Measurements from ENCODE around the gene MTRR.
"Not testable (repeated sequence)": the region's sequence is repeated elsewhere in the genome, so short reads cannot be mapped to it uniquely, and the experiment has no call there.

The MTRR gene

GRCh38 chr5:7902666-7903625 lies 34.0 kb downstream of the MTRR start:
- no peak for DNase-seq

GRCh38 chr5:7904170-7904569 lies 35.2 kb downstream of the MTRR start:
- DNase-seq, result peak; percentile 83

GRCh38 chr5:7907612-7908011 lies 38.7 kb downstream of the MTRR start:
- DNase-seq, result no peak

- no peak for DNase-seq
These were observed 39.4 kb downstream of the MTRR start for GRCh38 chr5:7908317-7908716.

GRCh38 chr5:7910738-7911428 lies 41.9 kb downstream of the MTRR start:
- DNase-seq, result no peak

GRCh38 chr5:7911429-7911771 lies 42.5 kb downstream of the MTRR start:
- DNase-seq, result not testable (repeated sequence)

- DNase-seq, result no peak
These were observed 47.3 kb downstream of the MTRR start for GRCh38 chr5:7916171-7916804.

GRCh38 chr5:7917130-7918123 lies 48.5 kb downstream of the MTRR start:
- no peak for DNase-seq

- DNase-seq, result peak; percentile 88
These were observed 57.2 kb downstream of the MTRR start for GRCh38 chr5:7925961-7926695.

- DNase-seq, result no peak
These were observed 57.8 kb downstream of the MTRR start for GRCh38 chr5:7926720-7927119.

GRCh38 chr5:7927466-7928375 lies 58.8 kb downstream of the MTRR start:
- DNase-seq, result peak; percentile 44

GRCh38 chr5:7930011-7930410 lies 61.1 kb downstream of the MTRR start:
- DNase-seq, result no peak

- no peak for DNase-seq
These were observed 72.7 kb downstream of the MTRR start for GRCh38 chr5:7941692-7942091.

GRCh38 chr5:7947301-7947700 lies 78.4 kb downstream of the MTRR start:
- DNase-seq, result no peak

All from fibroblast of skin of right biceps (primary cell).